Activated effector memory CD4-positive, alpha-beta T cell treated with Interleukin-2 at 50 U/mL for 16 hours (primary cell): Measurements from ENCODE around the gene RAB25.
"Not testable (repeated sequence)": the region's sequence is repeated elsewhere in the genome, so short reads cannot be mapped to it uniquely, and the experiment has no call there.

Source experiments
- DNase-seq: peaks from one replicate; pipeline ENCODE4 v3.0.0-alpha.2; 2020

Gene RAB25

GRCh38 chr1:156104065-156104810, 43.3 kb downstream of the RAB25 start:
- DNase-seq: peak; percentile 35

GRCh38 chr1:156104861-156105832, 44.2 kb downstream of the RAB25 start:
- DNase-seq: no peak

DNA sequence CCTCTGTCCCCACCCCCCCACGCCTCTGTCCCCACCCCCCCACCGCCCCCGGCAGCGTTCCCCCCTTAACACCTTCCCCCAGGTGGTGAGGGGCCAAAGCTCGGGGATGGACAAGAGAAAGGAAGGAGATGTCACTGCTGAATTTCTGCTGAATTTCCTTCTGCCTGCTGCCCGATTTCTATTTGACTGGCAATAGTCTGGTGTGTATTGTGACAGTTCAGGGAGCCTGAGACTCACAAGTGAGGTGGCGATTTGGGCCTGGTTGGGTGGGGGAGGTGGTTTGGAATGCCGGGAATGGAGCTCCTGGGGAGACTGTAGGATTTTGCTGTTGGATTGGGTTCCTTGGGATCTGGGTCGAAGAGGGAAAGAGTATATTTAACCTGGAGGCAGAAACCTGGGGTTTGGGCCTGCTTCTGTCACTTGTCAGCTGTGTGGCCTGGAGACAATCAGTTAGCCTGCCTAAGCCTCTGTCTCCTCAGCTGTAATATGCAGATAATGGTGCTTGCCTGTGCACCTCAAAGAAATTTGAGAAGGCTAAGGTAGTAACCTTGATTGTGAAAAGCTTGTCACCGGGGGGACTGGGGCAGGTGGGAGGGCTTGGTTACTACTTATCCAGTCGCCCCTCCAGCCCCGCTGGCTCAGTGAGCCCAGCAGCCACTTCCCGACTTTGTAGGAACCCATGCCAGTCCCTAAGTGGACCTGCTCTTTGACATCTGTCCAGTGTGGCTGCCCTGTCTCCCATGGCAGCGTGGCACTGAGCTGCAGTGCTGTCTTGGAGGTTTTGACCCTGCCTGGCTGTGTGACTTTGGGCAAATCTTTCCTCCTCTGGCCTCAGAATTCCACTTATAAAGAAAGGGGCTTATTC, 45.9 kb downstream of the RAB25 start:
- no peak for DNase-seq

GRCh38 chr1:156108057-156108456, 47.1 kb downstream of the RAB25 start:
- no peak for DNase-seq

DNA sequence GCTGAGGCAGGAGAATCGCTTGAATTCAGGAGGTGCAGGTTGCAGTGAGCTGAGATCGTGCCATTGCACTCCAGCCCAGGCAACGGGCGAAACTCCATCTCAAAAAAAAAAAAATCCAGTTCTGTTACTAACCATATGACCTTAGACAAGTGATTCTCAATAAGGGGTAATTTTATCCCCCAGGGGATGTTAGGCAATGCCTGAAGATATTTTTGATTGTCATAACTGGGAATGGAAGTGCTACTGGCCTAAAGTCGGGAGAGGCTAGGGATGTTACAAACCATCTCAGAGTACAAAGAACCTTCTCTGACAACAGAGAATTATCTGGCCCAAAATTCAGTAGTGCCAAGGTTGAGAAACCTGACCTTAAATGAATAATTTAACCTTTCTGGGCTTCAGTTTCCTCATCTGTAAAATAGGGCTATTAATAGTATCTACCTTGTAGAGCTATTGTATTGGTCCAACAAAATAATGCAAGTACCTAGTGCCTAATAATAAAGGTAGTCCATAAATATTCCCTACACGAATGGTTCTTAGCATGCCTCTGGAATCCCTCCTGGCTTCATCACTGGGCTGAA, 47.8 kb downstream of the RAB25 start:
- no peak for DNase-seq

GRCh38 chr1:156110252-156110651, 49.3 kb downstream of the RAB25 start:
- no peak for DNase-seq

DNA sequence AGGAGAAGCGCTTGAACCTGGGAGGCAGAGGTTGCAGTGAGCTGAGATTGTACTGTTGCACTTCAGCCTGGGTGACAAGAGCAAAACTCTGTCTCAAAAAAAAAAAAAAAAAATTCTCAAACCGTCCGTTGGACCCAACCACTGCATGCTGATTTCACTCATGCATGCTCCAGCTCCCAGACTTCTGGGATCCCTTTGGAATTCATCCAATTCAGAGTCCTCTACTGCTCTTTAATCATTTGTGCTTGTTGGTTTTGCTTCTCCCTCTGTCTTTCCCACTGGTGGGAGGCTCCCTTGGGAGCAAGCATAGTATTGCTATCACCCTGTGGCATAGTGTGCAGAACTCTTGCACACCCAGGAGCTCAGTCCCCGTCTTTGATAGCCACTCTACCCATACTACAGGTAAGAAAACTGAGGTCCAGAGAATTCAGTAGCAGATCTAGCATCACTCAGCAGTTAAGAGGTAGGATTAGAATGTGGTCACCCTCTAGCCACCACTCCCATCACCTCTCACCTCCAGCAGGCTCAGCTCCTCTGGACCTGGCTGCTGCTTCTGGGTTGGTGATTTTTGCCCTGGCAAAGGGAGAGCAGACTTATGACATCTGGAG, 50.5 kb downstream of the RAB25 start:
- no peak for DNase-seq

DNA sequence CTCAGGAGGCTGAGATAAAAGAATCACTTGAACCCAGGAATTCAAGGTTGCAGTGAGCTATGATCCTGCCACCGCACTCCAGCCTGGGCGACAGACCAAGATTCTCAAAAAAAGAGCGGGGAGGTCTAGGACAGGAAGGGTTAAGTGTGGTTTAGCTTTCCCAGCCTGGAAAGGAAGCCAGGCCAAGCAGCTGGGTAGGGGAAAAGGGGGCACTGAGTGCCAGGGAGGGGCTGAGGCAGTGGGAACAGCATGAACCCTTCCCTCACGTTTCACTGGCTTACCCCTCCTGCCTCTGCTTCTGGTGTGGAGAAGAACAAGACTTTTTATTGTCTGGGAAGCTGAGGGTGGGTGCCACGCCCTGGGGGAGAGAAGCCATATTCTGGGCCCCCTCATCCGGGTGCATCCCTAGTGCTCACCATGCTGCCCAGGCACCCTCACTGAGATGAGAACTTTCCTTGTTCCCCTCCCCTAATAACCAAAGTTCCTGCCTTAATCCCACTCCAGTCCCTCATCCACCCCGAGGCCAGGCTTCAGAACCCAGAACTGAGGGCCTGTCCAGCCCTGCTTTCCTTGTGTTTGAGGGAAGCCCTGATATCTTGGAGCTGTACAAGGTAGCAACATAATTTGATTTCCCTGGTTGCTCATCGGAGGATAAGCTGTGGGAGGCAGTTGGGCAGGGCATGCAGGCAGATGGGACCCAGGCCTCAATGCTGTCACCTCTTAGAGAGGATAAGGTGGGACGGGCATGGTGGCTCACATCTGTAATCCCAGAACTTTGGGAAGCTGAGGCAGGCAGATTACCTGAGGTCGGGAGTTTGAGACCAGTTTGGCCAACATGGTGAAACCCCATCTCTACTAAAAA, 51.5 kb downstream of the RAB25 start:
- no peak for DNase-seq

GRCh38 chr1:156113282-156113950, 52.5 kb downstream of the RAB25 start:
- DNase-seq: no peak

DNA sequence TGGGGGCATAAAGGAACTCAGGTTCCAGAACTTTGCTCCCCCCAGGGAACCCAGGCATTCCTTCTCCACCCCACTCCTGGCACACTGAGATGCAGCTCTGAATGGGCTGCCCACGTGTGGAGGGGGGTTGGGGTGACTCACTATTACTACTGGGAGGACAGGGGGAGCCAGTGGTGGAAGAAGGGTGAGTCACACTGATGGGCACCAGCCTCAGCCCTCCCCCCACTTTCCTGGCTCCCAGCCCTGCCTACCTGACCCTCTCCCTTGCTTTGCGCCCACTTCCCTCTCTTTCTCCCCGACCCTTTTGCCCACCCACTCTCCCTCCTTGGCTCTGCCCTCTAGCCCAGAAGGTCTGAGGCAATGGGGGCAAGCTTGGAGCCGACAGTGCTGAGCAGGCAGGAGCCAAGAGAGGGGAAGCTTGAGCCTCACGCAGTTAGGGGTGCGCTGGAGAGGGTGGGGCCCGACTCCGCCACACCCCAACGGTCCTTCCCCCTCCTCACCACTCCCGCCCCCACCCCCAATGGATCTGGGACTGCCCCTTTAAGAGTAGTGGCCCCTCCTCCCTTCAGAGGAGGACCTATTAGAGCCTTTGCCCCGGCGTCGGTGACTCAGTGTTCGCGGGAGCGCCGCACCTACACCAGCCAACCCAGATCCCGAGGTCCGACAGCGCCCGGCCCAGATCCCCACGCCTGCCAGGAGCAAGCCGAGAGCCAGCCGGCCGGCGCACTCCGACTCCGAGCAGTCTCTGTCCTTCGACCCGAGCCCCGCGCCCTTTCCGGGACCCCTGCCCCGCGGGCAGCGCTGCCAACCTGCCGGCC, 53.4 kb downstream of the RAB25 start, which contains the start of gene LMNA:
LMNA (plus strand) TSS at position 611 of the 818 bp plus-strand sequence. CDS start 208 bp downstream, outside the sequence.
- peak; percentile 70 for DNase-seq

DNA sequence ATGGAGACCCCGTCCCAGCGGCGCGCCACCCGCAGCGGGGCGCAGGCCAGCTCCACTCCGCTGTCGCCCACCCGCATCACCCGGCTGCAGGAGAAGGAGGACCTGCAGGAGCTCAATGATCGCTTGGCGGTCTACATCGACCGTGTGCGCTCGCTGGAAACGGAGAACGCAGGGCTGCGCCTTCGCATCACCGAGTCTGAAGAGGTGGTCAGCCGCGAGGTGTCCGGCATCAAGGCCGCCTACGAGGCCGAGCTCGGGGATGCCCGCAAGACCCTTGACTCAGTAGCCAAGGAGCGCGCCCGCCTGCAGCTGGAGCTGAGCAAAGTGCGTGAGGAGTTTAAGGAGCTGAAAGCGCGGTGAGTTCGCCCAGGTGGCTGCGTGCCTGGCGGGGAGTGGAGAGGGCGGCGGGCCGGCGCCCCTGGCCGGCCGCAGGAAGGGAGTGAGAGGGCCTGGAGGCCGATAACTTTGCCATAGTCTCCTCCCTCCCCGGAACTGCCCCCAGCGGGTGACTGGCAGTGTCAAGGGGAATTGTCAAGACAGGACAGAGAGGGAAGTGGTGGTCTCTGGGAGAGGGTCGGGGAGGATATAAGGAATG, 54.1 kb downstream of the RAB25 start:
- DNase-seq: no peak

GRCh38 chr1:156115514-156116374, 54.8 kb downstream of the RAB25 start:
- no peak for DNase-seq

DNA sequence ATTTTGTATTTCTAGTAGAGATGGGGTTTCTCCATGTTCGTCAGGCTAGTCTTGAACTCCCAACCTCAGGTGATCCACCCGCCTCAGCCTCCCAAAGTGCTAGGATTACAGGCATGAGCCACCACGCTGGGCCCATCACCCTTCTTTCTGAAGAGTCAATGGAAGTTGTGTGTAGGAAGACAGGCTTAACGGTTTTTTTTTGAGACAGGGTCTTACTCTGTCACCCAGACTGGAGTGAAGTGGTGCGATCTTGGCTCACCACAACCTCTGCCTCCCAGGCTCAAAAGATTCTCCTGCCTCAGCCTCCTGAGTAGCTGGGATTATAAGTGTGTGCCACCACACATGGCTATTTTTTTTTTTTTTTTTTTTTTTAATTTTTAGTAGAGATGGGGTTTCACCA, 55.8 kb downstream of the RAB25 start:
- DNase-seq: not testable (repeated sequence)

DNA sequence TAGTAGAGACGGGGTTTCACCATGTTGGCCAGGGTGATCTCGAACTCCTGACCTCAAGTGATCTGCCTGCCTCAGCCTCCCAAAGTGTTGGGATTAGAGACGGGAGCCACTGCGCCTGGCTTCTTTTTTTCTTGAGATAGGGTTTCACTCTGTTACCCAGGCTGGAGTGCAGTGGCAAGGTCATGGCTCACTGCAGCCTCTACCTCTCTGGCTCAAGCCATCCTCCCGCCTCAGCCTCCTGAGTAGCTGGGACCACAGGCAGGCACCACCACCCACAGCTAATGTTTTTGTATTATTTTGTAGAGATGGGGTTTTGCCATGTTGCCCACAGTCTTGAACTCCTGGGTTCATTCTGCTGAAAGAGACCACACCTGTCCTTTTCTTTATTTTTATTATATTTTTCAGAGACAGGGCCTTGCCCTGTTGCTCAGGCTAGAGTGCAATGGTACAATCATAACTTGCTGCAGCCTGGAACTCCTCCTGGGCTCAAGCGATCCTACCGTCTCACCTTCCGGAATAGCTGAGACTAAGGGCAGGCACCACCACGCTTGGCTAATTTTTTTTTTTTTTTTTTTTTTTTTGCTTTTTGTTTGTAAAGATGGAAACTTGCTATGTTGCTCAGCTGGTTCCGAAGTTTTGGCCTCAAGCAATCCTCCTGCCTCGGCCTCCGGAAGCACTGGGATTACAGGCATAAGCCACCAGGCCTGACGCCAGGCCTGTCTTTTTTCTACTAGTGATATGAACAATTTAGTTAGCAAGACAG, 56.6 kb downstream of the RAB25 start:
- DNase-seq: no peak

DNA sequence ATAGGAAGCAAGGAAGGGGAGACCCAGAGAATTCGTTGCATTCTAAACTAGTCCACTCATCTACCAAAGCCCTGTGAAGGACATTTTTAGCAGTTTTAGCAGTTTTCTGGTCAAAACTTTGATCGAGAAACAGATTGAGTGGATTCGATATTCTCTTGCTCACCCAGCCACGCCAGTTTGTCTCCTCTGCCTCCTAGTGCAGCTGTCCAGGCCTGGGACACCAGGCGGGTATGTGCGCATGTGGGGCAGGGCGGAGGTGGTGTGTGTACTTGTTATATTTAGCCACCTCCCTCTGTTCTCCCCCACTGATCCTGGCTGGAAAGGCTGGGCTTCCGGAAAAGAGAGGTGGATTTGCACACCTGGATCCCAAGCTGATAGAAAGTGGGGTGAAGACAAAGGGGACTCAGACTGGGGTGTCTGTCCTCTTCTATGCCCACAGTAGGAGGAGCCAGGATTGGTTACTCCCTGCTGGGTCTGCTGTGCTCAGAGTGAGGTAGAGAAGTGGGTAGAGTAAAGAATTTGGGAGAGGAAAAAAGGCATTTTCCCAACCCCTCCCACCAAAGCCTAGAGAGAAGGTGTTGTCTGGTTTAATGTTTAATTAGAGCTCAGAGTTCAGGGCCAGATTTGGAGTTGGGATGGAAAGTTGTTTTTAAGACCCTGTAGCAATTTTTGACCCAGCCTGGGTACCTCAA, 57.4 kb downstream of the RAB25 start:
- no peak for DNase-seq

DNA sequence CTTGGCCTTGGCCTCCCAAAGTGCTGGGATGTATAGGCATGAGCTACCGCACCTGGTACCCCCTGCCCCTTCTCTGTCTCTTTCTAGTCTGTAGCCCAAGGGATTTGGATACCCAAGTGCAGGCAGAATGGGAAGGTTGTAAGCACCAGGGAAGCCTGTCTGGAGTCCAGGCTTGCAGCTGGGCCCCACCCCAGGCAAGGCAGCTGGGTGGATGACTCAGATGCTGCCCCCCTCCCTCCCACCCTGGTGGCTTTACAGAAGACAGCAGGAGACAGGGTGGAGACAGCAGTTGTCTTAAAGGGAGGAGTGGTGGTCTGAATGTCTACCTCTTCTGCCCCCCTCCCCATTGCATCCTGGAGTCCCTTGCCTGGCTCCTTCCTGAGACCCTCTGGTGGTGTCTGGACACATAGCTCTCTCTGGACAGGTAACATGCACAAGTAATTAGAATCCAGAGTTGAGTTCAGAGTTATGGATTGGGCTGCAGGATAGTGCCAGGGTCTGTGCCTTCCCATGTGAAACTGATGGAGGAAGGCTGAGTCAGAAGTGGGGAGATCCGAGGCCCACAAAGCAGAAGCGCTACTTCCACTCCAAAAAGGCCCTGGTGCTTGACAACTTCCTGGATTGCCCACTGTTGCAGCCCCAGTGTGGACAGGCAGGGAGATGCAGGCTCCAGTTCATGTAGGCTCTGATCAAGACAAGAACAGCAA, 58.7 kb downstream of the RAB25 start:
- DNase-seq: no peak
